Measurements from ENCODE around the gene CDK9. TPM values are rescaled to one million over a fixed set of nuclear protein-coding genes. Genes with fewer than 3 reads are reported as not detected.

The CDK9 gene
- total RNA-seq, 1 donor from 2014 or later = 49.9 TPM

GRCh38 chr9:127793093-127793708 is 7.4 kb downstream of the CDK9 start:
- no peak for ATAC-seq
- DNase-seq (ENCODE audit: missing footprints) = no peak
- intact Hi-C loops (cut with DNase I) = no loop called here

- intact Hi-C loops (cut with DNase I) = no loop called here
- DNase-seq (ENCODE audit: missing footprints) = no peak
- no peak for ATAC-seq
These were observed 8.4 kb downstream of the CDK9 start for GRCh38 chr9:127794001-127794791.

GRCh38 chr9:127796225-127796813 is 10.5 kb downstream of the CDK9 start:
- ATAC-seq (peak; percentile 73), DNase-seq (ENCODE audit: missing footprints) (no peak)
- intact Hi-C loops (cut with DNase I) = no loop called here

GRCh38 chr9:127796852-127797370 is 11.1 kb downstream of the CDK9 start:
- intact Hi-C loops (cut with DNase I) = no loop called here
- ATAC-seq = no peak
- no peak for DNase-seq (ENCODE audit: missing footprints)

- ATAC-seq = no peak
- intact Hi-C loops (cut with DNase I) = no loop called here
These were observed 16.2 kb downstream of the CDK9 start for GRCh38 chr9:127801955-127802575.

GRCh38 chr9:127802576-127803443 is 17.0 kb downstream of the CDK9 start, which contains the start of gene FPGS:
FPGS (plus strand) TSS chr9:127802882; CDS start chr9:127802925, 43 bp downstream.
- DNase-seq (ENCODE audit: missing footprints) (peak; percentile 94), ATAC-seq (peak; percentile 93)
- intact Hi-C loops (cut with DNase I) = no loop called here

More at GRCh38 chr9:127801955-127802575, 16.2 kb downstream of the CDK9 start:
- no peak for DNase-seq (ENCODE audit: missing footprints)

- ATAC-seq = no peak
- DNase-seq (ENCODE audit: missing footprints) = no peak
- intact Hi-C loops (cut with DNase I) = no loop called here
These were observed 17.9 kb downstream of the CDK9 start for GRCh38 chr9:127803507-127804352.

GRCh38 chr9:127805620-127806019 is 19.8 kb downstream of the CDK9 start:
- ATAC-seq = no peak
- DNase-seq (ENCODE audit: missing footprints) = no peak
- intact Hi-C loops (cut with DNase I) = no loop called here

- intact Hi-C loops (cut with DNase I) = no loop called here
- ATAC-seq (no peak), DNase-seq (ENCODE audit: missing footprints) (no peak)
These were observed 21.0 kb downstream of the CDK9 start for GRCh38 chr9:127806871-127807270.

- no peak for ATAC-seq
- intact Hi-C loops (cut with DNase I) = no loop called here
- DNase-seq (ENCODE audit: missing footprints) = no peak
These were observed 22.6 kb downstream of the CDK9 start for GRCh38 chr9:127808347-127809001.

GRCh38 chr9:127809002-127809539 is 23.2 kb downstream of the CDK9 start:
- DNase-seq (ENCODE audit: missing footprints) = no peak
- intact Hi-C loops (cut with DNase I) = no loop called here

GRCh38 chr9:127809540-127810377 is 23.9 kb downstream of the CDK9 start:
- intact Hi-C loops (cut with DNase I) = no loop called here
- peak; percentile 60 for ATAC-seq
- no peak for DNase-seq (ENCODE audit: missing footprints)

More at GRCh38 chr9:127809002-127809539, 23.2 kb downstream of the CDK9 start:
- ATAC-seq = no peak

- intact Hi-C loops (cut with DNase I) = no loop called here
- ATAC-seq (no peak), DNase-seq (ENCODE audit: missing footprints) (no peak)
These were observed 24.7 kb downstream of the CDK9 start for GRCh38 chr9:127810378-127811187.

- ATAC-seq (no peak), DNase-seq (ENCODE audit: missing footprints) (no peak)
- intact Hi-C loops (cut with DNase I) = no loop called here
These were observed 26.2 kb downstream of the CDK9 start for GRCh38 chr9:127812011-127812410.

All from Right ventricle myocardium inferior (tissue), 1 donor.